AG08395 (cell line): ENCODE results near the gene ZNF723.
"Not testable (repeated sequence)": the region's sequence is repeated elsewhere in the genome, so short reads cannot be mapped to it uniquely, and the experiment has no call there.

Experiments
- DNase-seq: peaks from one replicate; pipeline ENCODE4 v3.0.0; 2012; ENCODE audit warnings: mixed read lengths, low spot score

Gene ZNF723

GRCh38 chr19:22832031-22832762 is at the start of gene ZNF723:
Gene ZNF723 (plus strand): TSS chr19:22832291. CDS start chr19:22832380, 89 bp downstream.
- no peak for DNase-seq

- no peak for DNase-seq
These were observed 48.3 kb upstream of the ZNF723 start, which contains the start of gene ZNF99 for GRCh38 chr19:22783651-22784410. Gene ZNF99 (minus strand): TSS chr19:22784151. CDS start chr19:22784016, 135 bp downstream.

GRCh38 chr19:22792863-22793262 is 39.2 kb upstream of the ZNF723 start:
- DNase-seq, result not testable (repeated sequence)

- DNase-seq, result no peak
These were observed 35.1 kb upstream of the ZNF723 start for GRCh38 chr19:22797040-22797439.

- no peak for DNase-seq
These were observed 25.7 kb upstream of the ZNF723 start for GRCh38 chr19:22806418-22806817.

GRCh38 chr19:22807061-22807835 is 24.8 kb upstream of the ZNF723 start:
- DNase-seq, result no peak

GRCh38 chr19:22814124-22814523 is 18.0 kb upstream of the ZNF723 start:
- DNase-seq, result no peak

GRCh38 chr19:22831211-22831610 is 880 bp upstream of the ZNF723 start:
- DNase-seq, result no peak

- not testable (repeated sequence) for DNase-seq
These were observed 25.7 kb downstream of the ZNF723 start for GRCh38 chr19:22857713-22858320.

GRCh38 chr19:22882797-22883196 is 50.7 kb downstream of the ZNF723 start:
- peak; percentile 2 for DNase-seq

GRCh38 chr19:22893855-22894270 is 61.8 kb downstream of the ZNF723 start:
- DNase-seq, result no peak

- no peak for DNase-seq
These were observed 69.5 kb downstream of the ZNF723 start for GRCh38 chr19:22901431-22902130.
